Stromal cell of bone marrow (primary cell): ENCODE data around the gene PLEKHF1.

Experiments used
- DNase-seq: peaks from one replicate; pipeline ENCODE4 v3.0.0-alpha.2; 2012; ENCODE audit warnings: low read depth

The PLEKHF1 gene

GRCh38 chr19:29635963-29636362 is 29.3 kb upstream of the PLEKHF1 start:
- no peak for DNase-seq

GRCh38 chr19:29636553-29637360 is 28.5 kb upstream of the PLEKHF1 start:
- no peak for DNase-seq

GRCh38 chr19:29639086-29639485 is 26.2 kb upstream of the PLEKHF1 start:
- no peak for DNase-seq

- no peak for DNase-seq
Measured at GRCh38 chr19:29640231-29640630, 25.0 kb upstream of the PLEKHF1 start.

GRCh38 chr19:29641597-29641996 is 23.7 kb upstream of the PLEKHF1 start:
- DNase-seq = no peak

- DNase-seq = no peak
Measured at GRCh38 chr19:29643361-29643935, 21.8 kb upstream of the PLEKHF1 start.

- no peak for DNase-seq
Measured at GRCh38 chr19:29644210-29644609, 21.1 kb upstream of the PLEKHF1 start.

- no peak for DNase-seq
Measured at GRCh38 chr19:29645491-29645867, 19.8 kb upstream of the PLEKHF1 start.

GRCh38 chr19:29645911-29646310 is 19.4 kb upstream of the PLEKHF1 start:
- DNase-seq = peak; percentile 23

- DNase-seq = no peak
Measured at GRCh38 chr19:29650772-29651387, 14.4 kb upstream of the PLEKHF1 start.

GRCh38 chr19:29651622-29652394 is 13.5 kb upstream of the PLEKHF1 start:
- DNase-seq = no peak

GRCh38 chr19:29653398-29653797 is 11.9 kb upstream of the PLEKHF1 start:
- no peak for DNase-seq

- DNase-seq = no peak
Measured at GRCh38 chr19:29655648-29656335, 9.5 kb upstream of the PLEKHF1 start.

GRCh38 chr19:29658221-29658991 is 6.9 kb upstream of the PLEKHF1 start:
- peak; percentile 53 for DNase-seq

GRCh38 chr19:29660835-29661234 is 4.4 kb upstream of the PLEKHF1 start:
- no peak for DNase-seq

GRCh38 chr19:29662278-29662603 is 3.0 kb upstream of the PLEKHF1 start:
- no peak for DNase-seq

GRCh38 chr19:29662604-29663404 is 2.5 kb upstream of the PLEKHF1 start:
- peak; percentile 96 for DNase-seq

- DNase-seq = no peak
Measured at GRCh38 chr19:29663861-29664752, 1.2 kb upstream of the PLEKHF1 start.

- no peak for DNase-seq
Measured at GRCh38 chr19:29664753-29665214, 477 bp upstream of the PLEKHF1 start.
